SK-N-SH (cell line): ENCODE data around the gene SPDL1. TPM values are rescaled to one million over a fixed set of nuclear protein-coding genes. Genes with fewer than 3 reads are reported as not detected.
A peak's percentile ranks its signal among the peaks of the same experiment; 100 is the strongest.

Source experiments
- CTCF ChIA-PET: fragments of 300-600, 350-600 bp; formaldehyde crosslinking; extraction: SDS; loops from one replicate; lab custom pipeline; 2021; lab: Yijun Ruan, JAX
- POLR2A ChIA-PET: fragments of 350-600 bp; sonication (Branson Sonifier 250); formaldehyde crosslinking; extraction: SDS; loops from one replicate; lab custom pipeline; 2020; ENCODE audit warnings: antibody characterized with exemption, inconsistent platforms; lab: Yijun Ruan, JAX
- DNase-seq: peaks from one replicate; pipeline ENCODE4 v3.0.0; 2012
- H2AFZ ChIP-seq: fragments of 200-600 bp; sonication (generic); 2 replicates; pipeline ENCODE4 v1.8.1; 2016; ENCODE audit warnings: antibody characterized with exemption, mild to moderate bottlenecking, low read depth
- H3F3A ChIP-seq: fragments of 200-600 bp; sonication (generic); replicated peaks from 2 replicates; pipeline ENCODE3; 2016; ENCODE audit warnings: antibody characterized with exemption, mild to moderate bottlenecking; ENCODE audit not compliant: insufficient read depth
- H3K27ac ChIP-seq, 2 experiments: fragments of 200-500 bp in 1 of 2; fragments of 200-600 bp in 1 of 2; sonication (Bioruptor generic) in 1 of 2; sonication (generic), shearing (Covaris generic) in 1 of 2; 2 replicates each; pipeline versions ENCODE4 v1.5.1 to v1.6.1; 2014 to 2016; ENCODE audit warnings: low read depth in 2 of 2, inconsistent platforms in 1 of 2, low read length in 1 of 2, mild to moderate bottlenecking in 1 of 2, mixed read lengths in 1 of 2
- H3K27me3 ChIP-seq: fragments of 200-600 bp; sonication (generic), shearing (Covaris generic); 2 replicates; pipeline ENCODE4 v1.6.1; 2016; ENCODE audit warnings: mixed run types; ENCODE audit not compliant: insufficient read depth
- H3K36me3 ChIP-seq, 2 experiments: fragments of 200-500 bp in 1 of 2; fragments of 200-600 bp in 1 of 2; sonication (Bioruptor generic) in 1 of 2; sonication (generic) in 1 of 2; replicated peaks in 1 of 2; 2 replicates each; pipeline versions ENCODE3 to v1.5.1; 2014 to 2016; ENCODE audit warnings: low read length in 1 of 2, mild to moderate bottlenecking in 1 of 2; ENCODE audit not compliant: insufficient read depth in 2 of 2, control insufficient read depth in 1 of 2
- H3K4me1 ChIP-seq, 2 experiments: fragments of 200-500 bp in 1 of 2; fragments of 200-600 bp in 1 of 2; sonication (Bioruptor generic) in 1 of 2; sonication (generic), shearing (Covaris generic) in 1 of 2; 2 replicates each; pipeline versions ENCODE4 v1.5.1 to v1.6.1; 2014 to 2016; ENCODE audit warnings: low read depth in 1 of 2, low read length in 1 of 2, mixed run types in 1 of 2; ENCODE audit not compliant: insufficient read depth in 2 of 2, control insufficient read depth in 1 of 2
- H3K4me2 ChIP-seq: fragments of 200-600 bp; sonication (generic), shearing (Covaris generic); 2 replicates; pipeline ENCODE4 v1.6.1; 2017; ENCODE audit warnings: mixed run types
- H3K4me3 ChIP-seq, 2 experiments: fragments of 200-500 bp in 1 of 2; fragments of 200-600 bp in 1 of 2; sonication (Bioruptor generic) in 1 of 2; sonication (generic), shearing (Covaris generic) in 1 of 2; 2 replicates each; pipeline versions ENCODE4 v1.5.1 to v1.8.1; 2014 to 2016; ENCODE audit warnings: low read depth in 2 of 2, inconsistent platforms in 1 of 2, low read length in 1 of 2, mild to moderate bottlenecking in 1 of 2, mixed read lengths in 1 of 2, moderate library complexity in 1 of 2
- H3K79me2 ChIP-seq: fragments of 200-600 bp; sonication (generic); 2 replicates; pipeline ENCODE4 v1.8.1; 2017; ENCODE audit warnings: mild to moderate bottlenecking; ENCODE audit not compliant: insufficient read depth
- H3K9ac ChIP-seq: fragments of 200-600 bp; sonication (generic); 2 replicates; pipeline ENCODE4 v1.6.1; 2017; ENCODE audit warnings: mixed run types
- H3K9me2 ChIP-seq: fragments of 200-600 bp; sonication (generic); 2 replicates; pipeline ENCODE4 v1.6.1; 2017; ENCODE audit warnings: mixed run types
- H3K9me3 ChIP-seq: fragments of 200-600 bp; sonication (generic); 2 replicates; pipeline ENCODE4 v1.6.1; 2017; ENCODE audit warnings: mixed run types, mild to moderate bottlenecking, moderate library complexity
- H4K20me1 ChIP-seq: fragments of 200-600 bp; sonication (generic); 2 replicates; pipeline ENCODE4 v1.6.1; 2017; ENCODE audit warnings: mild to moderate bottlenecking, mixed run types; ENCODE audit not compliant: insufficient read depth
- EP300 ChIP-seq, 2 experiments: IDR thresholded peaks; 2 replicates each; pipeline versions ENCODE4 v1.4.0 to v1.6.1; 2012; ENCODE audit warnings: borderline replicate concordance in 1 of 2, low read depth in 1 of 2, low read length in 1 of 2
- FOSL2 ChIP-seq: IDR thresholded peaks from 2 replicates; pipeline ENCODE4 v1.4.0; 2012; ENCODE audit warnings: low read depth, mild to moderate bottlenecking, moderate library complexity, borderline replicate concordance
- FOXJ3 ChIP-seq: sonication (generic); formaldehyde crosslinking; IDR thresholded peaks from 2 replicates; pipeline ENCODE4 v1.5.1; 2020; ENCODE audit warnings: mild to moderate bottlenecking, missing genetic modification reagents
- MXI1 ChIP-seq: IDR thresholded peaks from 2 replicates; pipeline ENCODE4 v1.6.1; 2012; ENCODE audit warnings: mild to moderate bottlenecking, low read depth, low read length, improper control_type of control experiment
- RAD21 ChIP-seq: IDR thresholded peaks from 2 replicates; pipeline ENCODE4 v1.6.1; 2012; ENCODE audit warnings: mild to moderate bottlenecking, low read length
- REST ChIP-seq: IDR thresholded peaks from 2 replicates; pipeline ENCODE4 v1.6.1; 2012; ENCODE audit warnings: mild to moderate bottlenecking, low read depth, low read length, moderate library complexity
- RFX5 ChIP-seq: IDR thresholded peaks from 2 replicates; pipeline ENCODE4 v1.6.1; 2012; ENCODE audit warnings: mild to moderate bottlenecking, improper control_type of control experiment, low read length
- RXRA ChIP-seq: IDR thresholded peaks from 2 replicates; pipeline ENCODE4 v1.4.0; 2012; ENCODE audit warnings: low read depth, mild to moderate bottlenecking, borderline replicate concordance
- SMC3 ChIP-seq: IDR thresholded peaks from 2 replicates; pipeline ENCODE4 v1.6.1; 2012; ENCODE audit warnings: low read depth, low read length, improper control_type of control experiment
- YY1 ChIP-seq: IDR thresholded peaks from 2 replicates; pipeline ENCODE4 v1.4.0; 2012; ENCODE audit warnings: low read depth, mild to moderate bottlenecking
- ZBTB33 ChIP-seq: IDR thresholded peaks from 2 replicates; pipeline ENCODE4 v1.4.0; 2012; ENCODE audit warnings: low read depth, borderline replicate concordance
- WGBS: methylation state at CpG from one replicate; pipeline ENCODE4 v1.1.6; 2017; ENCODE audit warnings: low lambda C conversion rate; 5-methylcytosine and 5-hydroxymethylcytosine counted together
- polyA plus RNA-seq, 3 experiments: library from polyadenylated mRNA; depleted of rRNA; stranded (reverse); fragments of >200 nt; gene quantifications; 2 replicates each; pipeline ENCODE4 v1.2.3, GENCODE V29; 2012
- TF ChIP-seq, protein P1 (sequence below): fragments of 200-600 bp; sonication (generic); IDR thresholded peaks from 2 replicates; pipeline ENCODE4 v1.6.1; 2017; ENCODE audit warnings: antibody characterized with exemption, mild to moderate bottlenecking, moderate library complexity

Gene SPDL1
- polyA plus RNA-seq, 1 of the 3 experiments (the other 2 are of a cell fraction) = 45.1 TPM

DNA sequence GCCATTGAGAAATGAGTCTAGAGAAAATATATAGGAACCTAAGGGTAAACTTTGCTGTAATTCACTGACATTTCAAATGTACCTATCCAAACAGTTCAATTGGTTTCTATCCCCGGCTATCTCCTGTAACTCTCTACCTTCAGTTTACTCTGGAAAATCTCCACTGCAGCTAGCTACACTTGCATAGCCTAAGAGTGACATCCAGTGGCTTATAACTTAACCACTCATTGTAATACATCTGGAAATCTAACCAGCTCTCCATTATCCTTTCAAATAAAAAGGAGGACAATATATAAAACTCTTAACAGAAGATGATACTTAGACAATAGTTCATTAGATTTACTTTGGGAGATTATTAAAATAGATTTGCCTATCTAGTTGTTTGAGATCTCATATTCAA lies 35.3 kb upstream of the SPDL1 start:
- CTCF ChIA-PET = interaction anchor here (0.5 to 4.8 kb wide), 27 partner anchors 10 to 786 kb away, joined by 3 to 83 read pairs (median 4); partner anchors contain the start of gene SLIT3
- no peaks in the 10 kb centered on the region for H3K27me3 ChIP-seq
- no peaks in the 10 kb centered on the region for H4K20me1 ChIP-seq
- POLR2A ChIA-PET = no interaction called here
- H3K9me2 ChIP-seq = no peaks in the 10 kb centered on the region
- no peak overlapping the region for H2AFZ ChIP-seq
- 39% methylated on average over 1 of the region's 1 CpG for WGBS
- peaks cover 0 to 23% of the 10 kb centered on the region in 2 experiments; a peak in 2 of 4 replicates for H3K4me1 ChIP-seq
- peak overlapping the region in 1 of 2 experiments; percentile 81; a peak in 2 of 4 replicates for H3K27ac ChIP-seq
- H3K4me3 ChIP-seq = no peak overlapping the region
- H3K9me3 ChIP-seq = no peaks in the 10 kb centered on the region
- no peaks in the 10 kb centered on the region for H3K36me3 ChIP-seq
- TF ChIP-seq, protein P1, sequence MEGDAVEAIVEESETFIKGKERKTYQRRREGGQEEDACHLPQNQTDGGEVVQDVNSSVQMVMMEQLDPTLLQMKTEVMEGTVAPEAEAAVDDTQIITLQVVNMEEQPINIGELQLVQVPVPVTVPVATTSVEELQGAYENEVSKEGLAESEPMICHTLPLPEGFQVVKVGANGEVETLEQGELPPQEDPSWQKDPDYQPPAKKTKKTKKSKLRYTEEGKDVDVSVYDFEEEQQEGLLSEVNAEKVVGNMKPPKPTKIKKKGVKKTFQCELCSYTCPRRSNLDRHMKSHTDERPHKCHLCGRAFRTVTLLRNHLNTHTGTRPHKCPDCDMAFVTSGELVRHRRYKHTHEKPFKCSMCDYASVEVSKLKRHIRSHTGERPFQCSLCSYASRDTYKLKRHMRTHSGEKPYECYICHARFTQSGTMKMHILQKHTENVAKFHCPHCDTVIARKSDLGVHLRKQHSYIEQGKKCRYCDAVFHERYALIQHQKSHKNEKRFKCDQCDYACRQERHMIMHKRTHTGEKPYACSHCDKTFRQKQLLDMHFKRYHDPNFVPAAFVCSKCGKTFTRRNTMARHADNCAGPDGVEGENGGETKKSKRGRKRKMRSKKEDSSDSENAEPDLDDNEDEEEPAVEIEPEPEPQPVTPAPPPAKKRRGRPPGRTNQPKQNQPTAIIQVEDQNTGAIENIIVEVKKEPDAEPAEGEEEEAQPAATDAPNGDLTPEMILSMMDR = peak; percentile 76
- TF ChIP-seq RAD21 (peak; percentile 99), FOXJ3 (CRISPR knock-in tag) (no peak), MXI1 (0 out of 2 replicates have a peak, but pooled peaks have one; percentile 40), EP300 (IDR thresholded peaks at IDR 0.05; ENCODE audit: borderline replicate concordance in 1 of 2, low read depth in 1 of 2, low read length in 1 of 2) (0 out of 4 replicates have a peak, but pooled peaks of 1 of the 2 experiments have one; percentile 20), ZBTB33 (no peak), RXRA (no peak), YY1 (no peak), SMC3 (peak; percentile 91)
- H3F3A ChIP-seq = no peaks in the 10 kb centered on the region
- H3K79me2 ChIP-seq = no peaks in the 10 kb centered on the region
- DNase-seq = peak; percentile 35
- H3K9ac ChIP-seq = no peak overlapping the region
- H3K4me2 ChIP-seq = no peak overlapping the region

DNA sequence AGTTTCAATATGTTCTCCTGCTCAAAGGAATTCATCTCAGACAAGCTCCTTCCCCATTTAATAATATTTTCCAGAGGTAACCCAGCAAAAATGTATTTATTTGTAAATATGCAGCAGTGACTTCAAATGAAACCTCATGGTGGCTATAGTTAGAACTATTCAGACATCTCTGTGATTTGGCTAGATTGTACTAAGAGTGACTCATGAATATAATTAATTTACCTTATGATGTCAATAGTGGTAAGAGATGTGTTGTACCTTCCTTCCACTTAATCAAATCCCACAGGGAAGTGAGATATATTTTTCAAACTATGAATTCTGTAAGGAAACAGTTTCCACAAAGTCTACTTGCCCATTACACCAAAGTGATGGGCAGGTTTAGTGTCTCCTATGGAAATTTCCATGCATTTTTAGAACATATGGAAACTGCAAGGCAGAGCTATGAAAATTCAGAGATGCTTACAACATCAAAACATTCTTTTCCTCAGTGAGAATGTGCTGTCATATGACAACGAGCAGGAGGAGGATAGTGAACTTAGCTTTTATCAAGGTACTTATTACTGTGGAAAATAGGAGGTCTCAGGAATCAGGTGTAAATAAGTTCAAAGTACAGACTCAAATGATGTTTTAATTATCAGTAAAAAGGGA lies 34.0 kb upstream of the SPDL1 start:
- no peaks in the 10 kb centered on the region for H3K9me2 ChIP-seq
- no peaks in the 10 kb centered on the region for H4K20me1 ChIP-seq
- H3F3A ChIP-seq = no peaks in the 10 kb centered on the region
- H3K79me2 ChIP-seq = no peaks in the 10 kb centered on the region
- no peaks in the 10 kb centered on the region for H3K36me3 ChIP-seq
- peak overlapping the region; percentile 2 to 81; a peak in 3 of 4 replicates for H3K27ac ChIP-seq
- H3K4me2 ChIP-seq = no peak overlapping the region
- no peak for TF ChIP-seq RFX5
- TF ChIP-seq FOSL2 = peak; percentile 22; the same call in 1 of the 2 replicates
- TF ChIP-seq SMC3 = no peak
- TF ChIP-seq REST = no peak
- DNase-seq = no peak
- ChIA-PET CTCF (interaction anchor here (0.5 to 4.8 kb wide), 18 partner anchors 10 to 667 kb away, joined by 3 to 83 read pairs (median 4); partner anchors contain the start of gene SLIT3), POLR2A (no interaction called here)
- 64% methylated on average over 1 of the region's 1 CpG for WGBS
- no peaks in the 10 kb centered on the region for H3K9me3 ChIP-seq
- peaks cover 0 to 23% of the 10 kb centered on the region in 2 experiments; a peak in 2 of 4 replicates for H3K4me1 ChIP-seq
- H3K9ac ChIP-seq = no peak overlapping the region
- H3K27me3 ChIP-seq = no peaks in the 10 kb centered on the region
- no peak overlapping the region for H3K4me3 ChIP-seq
- no peak overlapping the region for H2AFZ ChIP-seq
